ENCODE data around the gene CCR7. TPM values are rescaled to one million over a fixed set of nuclear protein-coding genes. Genes with fewer than 3 reads are reported as not detected.

Gene CCR7
- total and polyA plus RNA-seq, 2 of the 13 experiments (the other 11 are each of a cell fraction or from before 2014, with no cell fraction given): 0.04 to 0.53 TPM

GRCh38 chr17:40524243-40524965 lies 40.9 kb downstream of the CCR7 start:
- Histone ChIP-seq H3K4me3 (replicated peaks in 1 of 3; ENCODE audit: insufficient read depth in 1 of 3, low read depth in 2 of 3, low read length in 3 of 3) (no peak overlapping the region; a peak in 1 of 6 replicates), H4K20me1 (ENCODE audit: insufficient read depth, low read length) (no peaks in the 10 kb centered on the region), H3K36me3 (replicated peaks in 1 of 2; ENCODE audit: control insufficient read depth in 1 of 2, insufficient read depth in 2 of 2, low read length in 2 of 2) (no peaks in the 10 kb centered on the region), H3K4me1 (ENCODE audit: insufficient read depth, low read length) (peaks cover 41% of the 10 kb centered on the region), H3K4me2 (ENCODE audit: low read depth, low read length) (peak overlapping the region; percentile 28), H3K27me3 (ENCODE audit: control insufficient read depth in 1 of 2, insufficient read depth in 2 of 2, low read length in 2 of 2) (no peaks in the 10 kb centered on the region), H3K27ac (ENCODE audit: extremely low read length, insufficient read depth, low read length) (no peak overlapping the region), H3K9ac (ENCODE audit: insufficient read depth, low read depth, low read length) (no peak overlapping the region), H3K9me3 (ENCODE audit: low read length) (peaks cover 11% of the 10 kb centered on the region), H3K79me2 (ENCODE audit: insufficient read depth, low read length) (no peaks in the 10 kb centered on the region), H2AFZ (ENCODE audit: low read length) (no peak overlapping the region)
- BruUV-seq (replicated peaks): no TSS peak
- POLR2A ChIA-PET: interaction anchor here (0.7 to 1.4 kb wide), 4 partner anchors 13 to 36 kb away, joined by 3 to 10 read pairs (median 4); no protein-coding TSS in a partner anchor
- ATAC-seq: peak; percentile 32; the same call in 1 of the 3 replicates
- in situ Hi-C loops (cut with HindIII; ENCODE audit: extremely low pct_ligation_motif_present, low pct_unique_long_range_greater_than_20kb): no loop called here
- peak; percentile 53 for FAIRE-seq
- peak; percentile 72 for DNase-seq (ENCODE audit: low spot score)
- CTCF ChIA-PET (ENCODE audit: low intra/inter-chr PET ratio, low total read pairs): interaction anchor here (0.6 kb wide), 1 partner anchor 1120 kb away, joined by 3 read pairs; no protein-coding TSS in a partner anchor
- WGBS (ENCODE audit: low lambda C conversion rate): 16% methylated on average over 3 of the region's 3 CpGs
- intact Hi-C loops (cut with micrococcal nuclease; ENCODE audit: unreplicated experiment): no loop called here
- no peak for TF ChIP-seq ZNF883 (CRISPR knock-in tag; IDR thresholded peaks at IDR 0.05; ENCODE audit: not compliant biosample characterization)
- TF ChIP-seq ZNF784 (CRISPR knock-in tag; IDR thresholded peaks at IDR 0.05; ENCODE audit: borderline replicate concordance): no peak
- peak; percentile 63; the same call in 1 of the 2 replicates for TF ChIP-seq SOX5 (CRISPR knock-in tag; IDR thresholded peaks at IDR 0.05; ENCODE audit: borderline replicate concordance)
- no peak for TF ChIP-seq ZNF318 (CRISPR knock-in tag; IDR thresholded peaks at IDR 0.05)
- no peak for TF ChIP-seq ATF6 (CRISPR knock-in tag; conservative IDR thresholded peaks at IDR 0.05)
- TF ChIP-seq PBX3 (CRISPR knock-in tag; IDR thresholded peaks at IDR 0.05; ENCODE audit: borderline replicate concordance): no peak
- no peak for TF ChIP-seq ZNF101 (CRISPR knock-in tag; IDR thresholded peaks at IDR 0.05; ENCODE audit: borderline replicate concordance, low read depth)
- no peak for TF ChIP-seq ZBTB25 (CRISPR knock-in tag; IDR thresholded peaks at IDR 0.05)
